Measurements from ENCODE around the gene CCT6A. TPM values are rescaled to one million over a fixed set of nuclear protein-coding genes. Genes with fewer than 3 reads are reported as not detected.
"Not testable (repeated sequence)": the region's sequence is repeated elsewhere in the genome, so short reads cannot be mapped to it uniquely, and the experiment has no call there.

Gene CCT6A
- total RNA-seq, 3 donors from 2014 or later, result 75.7 to 137 (median 112) TPM

- Histone ChIP-seq H3K4me1 (no peaks in the 10 kb centered on the region), H3K36me3 (no peaks in the 10 kb centered on the region), H3K27ac (no peak overlapping the region), H3K27me3 (no peaks in the 10 kb centered on the region), H3K4me3 (peak overlapping the region; percentile 54 to 75 (median 69)), H3K9me3 (no peaks in the 10 kb centered on the region)
- TF ChIP-seq POLR2AphosphoS5 (IDR thresholded peaks at IDR 0.05) (no peak), POLR2A (IDR thresholded peaks at IDR 0.05) (no peak)
- TF ChIP-seq, protein P1, sequence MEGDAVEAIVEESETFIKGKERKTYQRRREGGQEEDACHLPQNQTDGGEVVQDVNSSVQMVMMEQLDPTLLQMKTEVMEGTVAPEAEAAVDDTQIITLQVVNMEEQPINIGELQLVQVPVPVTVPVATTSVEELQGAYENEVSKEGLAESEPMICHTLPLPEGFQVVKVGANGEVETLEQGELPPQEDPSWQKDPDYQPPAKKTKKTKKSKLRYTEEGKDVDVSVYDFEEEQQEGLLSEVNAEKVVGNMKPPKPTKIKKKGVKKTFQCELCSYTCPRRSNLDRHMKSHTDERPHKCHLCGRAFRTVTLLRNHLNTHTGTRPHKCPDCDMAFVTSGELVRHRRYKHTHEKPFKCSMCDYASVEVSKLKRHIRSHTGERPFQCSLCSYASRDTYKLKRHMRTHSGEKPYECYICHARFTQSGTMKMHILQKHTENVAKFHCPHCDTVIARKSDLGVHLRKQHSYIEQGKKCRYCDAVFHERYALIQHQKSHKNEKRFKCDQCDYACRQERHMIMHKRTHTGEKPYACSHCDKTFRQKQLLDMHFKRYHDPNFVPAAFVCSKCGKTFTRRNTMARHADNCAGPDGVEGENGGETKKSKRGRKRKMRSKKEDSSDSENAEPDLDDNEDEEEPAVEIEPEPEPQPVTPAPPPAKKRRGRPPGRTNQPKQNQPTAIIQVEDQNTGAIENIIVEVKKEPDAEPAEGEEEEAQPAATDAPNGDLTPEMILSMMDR (IDR thresholded peaks at IDR 0.05), result no peak
- intact Hi-C loops (cut with DNase I; ENCODE audit: low total_unique reads), result no loop called here
- peak in 1 of 2 donors; percentile 52 for DNase-seq (ENCODE audit: low spot score in 2 of 2)
Measured at GRCh38 chr7:56033671-56034432, 17.7 kb upstream of the CCT6A start.

GRCh38 chr7:56040730-56041129 is 10.8 kb upstream of the CCT6A start:
- Histone ChIP-seq H3K27me3 (no peaks in the 10 kb centered on the region), H3K4me3 (no peak overlapping the region), H3K27ac (no peak overlapping the region), H3K9me3 (no peaks in the 10 kb centered on the region), H3K36me3 (no peaks in the 10 kb centered on the region), H3K4me1 (no peaks in the 10 kb centered on the region)
- no peak for DNase-seq (ENCODE audit: low spot score in 2 of 2)
- intact Hi-C loops (cut with DNase I; ENCODE audit: low total_unique reads), result no loop called here
- TF ChIP-seq POLR2AphosphoS5 (IDR thresholded peaks at IDR 0.05) (no peak), POLR2A (IDR thresholded peaks at IDR 0.05) (no peak)
- TF ChIP-seq, protein P1 (IDR thresholded peaks at IDR 0.05), result no peak

DNA sequence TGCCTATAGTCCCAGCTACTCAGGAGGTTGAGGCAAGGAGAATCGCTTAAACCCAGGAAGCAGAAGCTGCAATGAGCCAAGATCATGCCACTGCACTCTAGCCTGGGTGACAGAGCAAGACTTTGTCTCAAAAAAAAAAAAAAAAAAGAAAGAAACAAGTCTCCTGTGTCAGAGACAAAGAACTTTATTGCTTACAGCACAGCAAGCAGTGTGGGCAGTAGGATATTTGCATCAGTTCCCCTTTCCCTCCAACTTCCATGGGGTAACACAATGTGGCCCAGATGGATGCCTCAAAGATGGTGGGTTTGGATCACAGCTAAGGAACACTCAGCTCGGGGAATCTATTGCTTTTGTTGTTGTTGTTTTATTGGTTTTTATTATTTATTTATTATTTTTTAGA is 5.8 kb upstream of the CCT6A start:
- intact Hi-C loops (cut with DNase I; ENCODE audit: low total_unique reads); H3K4me1 ChIP-seq; H3K36me3 ChIP-seq; H3K27ac ChIP-seq; DNase-seq (ENCODE audit: low spot score in 2 of 2); H3K27me3 ChIP-seq; H3K4me3 ChIP-seq; H3K9me3 ChIP-seq: not testable (repeated sequence)

DNA sequence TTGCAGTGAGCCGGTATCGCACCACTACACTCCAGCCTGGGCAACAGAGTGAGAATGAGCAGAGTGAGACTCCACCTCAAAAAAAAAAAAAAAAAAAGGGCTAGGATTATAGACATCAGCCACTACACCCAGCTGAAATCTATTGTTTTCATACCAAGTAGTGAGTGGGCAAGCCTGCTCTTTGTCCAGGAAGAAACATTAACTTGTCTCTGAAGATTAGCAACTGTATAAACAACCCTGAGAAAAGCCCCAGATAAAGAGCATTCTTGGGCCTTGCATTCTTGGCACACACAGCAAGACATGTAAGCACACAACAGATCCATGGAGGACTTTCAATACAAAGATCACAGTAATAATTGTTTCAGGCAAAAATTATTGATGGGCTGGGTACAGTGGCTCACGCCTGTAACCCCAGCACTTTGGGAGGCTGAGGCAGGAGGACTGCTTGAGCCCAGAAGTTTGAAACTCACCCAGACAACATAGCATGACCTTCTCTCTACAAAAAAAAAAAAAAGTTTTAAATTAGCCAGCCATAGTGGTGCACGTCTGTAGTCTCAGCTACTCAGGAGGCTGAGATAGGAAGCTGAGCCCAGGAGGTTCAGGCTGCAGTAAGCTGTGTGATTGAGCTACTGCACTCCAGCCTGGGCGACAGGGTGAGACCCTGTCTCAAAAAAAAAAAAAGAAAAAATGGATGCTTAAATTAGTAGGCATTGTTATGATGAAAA is 4.7 kb upstream of the CCT6A start:
- no peak overlapping the region for H3K4me3 ChIP-seq
- TF ChIP-seq, protein P1 (IDR thresholded peaks at IDR 0.05), result no peak
- no peak for TF ChIP-seq POLR2AphosphoS5 (IDR thresholded peaks at IDR 0.05)
- H3K27me3 ChIP-seq, result no peaks in the 10 kb centered on the region
- no peak for DNase-seq (ENCODE audit: low spot score in 2 of 2)
- H3K27ac ChIP-seq, result peak overlapping the region in 1 of 2 donors; percentile 29
- H3K4me1 ChIP-seq, result peaks cover 0 to 6% of the 10 kb centered on the region in 2 donors
- H3K9me3 ChIP-seq, result no peaks in the 10 kb centered on the region
- intact Hi-C loops (cut with DNase I; ENCODE audit: low total_unique reads), result no loop called here
- H3K36me3 ChIP-seq, result no peaks in the 10 kb centered on the region

DNA sequence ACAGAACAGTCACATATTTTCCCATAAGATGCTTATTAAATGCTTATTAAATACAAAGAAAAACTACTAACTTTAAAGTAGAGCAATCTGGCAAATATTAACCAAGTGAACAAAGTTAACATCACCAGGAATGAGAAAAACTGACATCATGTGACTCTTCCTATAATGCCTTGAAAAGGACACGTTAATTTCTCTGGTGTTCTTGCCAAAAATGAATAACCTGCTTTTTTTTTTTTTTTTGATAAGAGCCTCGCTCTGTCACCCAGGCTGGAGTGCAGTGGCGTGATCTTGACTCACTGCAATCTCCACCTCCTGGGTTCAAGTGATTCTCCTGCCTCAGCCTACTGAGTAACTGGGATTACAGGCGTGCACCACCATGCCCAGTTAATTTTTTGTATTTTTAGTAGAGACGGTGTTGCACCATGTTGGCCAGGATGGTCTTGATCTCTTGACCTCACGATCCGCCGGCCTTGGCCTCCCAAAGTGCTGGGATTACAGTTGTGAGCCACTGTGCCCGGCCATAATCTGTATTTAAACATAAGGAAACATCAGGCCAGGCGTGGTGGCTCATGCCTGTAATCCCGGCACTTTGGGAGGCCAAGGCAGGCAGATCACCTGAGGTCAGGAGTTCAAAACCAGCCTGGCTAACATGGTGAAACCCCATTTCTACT is 4.0 kb upstream of the CCT6A start:
- H3K9me3 ChIP-seq; H3K27me3 ChIP-seq; DNase-seq (ENCODE audit: low spot score in 2 of 2); intact Hi-C loops (cut with DNase I; ENCODE audit: low total_unique reads); H3K36me3 ChIP-seq; H3K4me1 ChIP-seq; H3K27ac ChIP-seq; H3K4me3 ChIP-seq: not testable (repeated sequence)

- no peak overlapping the region for H3K4me3 ChIP-seq
- peaks cover 0 to 6% of the 10 kb centered on the region in 2 donors for H3K4me1 ChIP-seq
- no peaks in the 10 kb centered on the region for H3K9me3 ChIP-seq
- intact Hi-C loops (cut with DNase I; ENCODE audit: low total_unique reads), result no loop called here
- H3K27ac ChIP-seq, result no peak overlapping the region
- no peak for DNase-seq (ENCODE audit: low spot score in 2 of 2)
- H3K36me3 ChIP-seq, result no peaks in the 10 kb centered on the region
- H3K27me3 ChIP-seq, result no peaks in the 10 kb centered on the region
- TF ChIP-seq POLR2AphosphoS5 (IDR thresholded peaks at IDR 0.05) (no peak), POLR2A (IDR thresholded peaks at IDR 0.05) (no peak)
- TF ChIP-seq, protein P1 (IDR thresholded peaks at IDR 0.05), result no peak
Measured at GRCh38 chr7:56048245-56048644, 3.3 kb upstream of the CCT6A start.

DNA sequence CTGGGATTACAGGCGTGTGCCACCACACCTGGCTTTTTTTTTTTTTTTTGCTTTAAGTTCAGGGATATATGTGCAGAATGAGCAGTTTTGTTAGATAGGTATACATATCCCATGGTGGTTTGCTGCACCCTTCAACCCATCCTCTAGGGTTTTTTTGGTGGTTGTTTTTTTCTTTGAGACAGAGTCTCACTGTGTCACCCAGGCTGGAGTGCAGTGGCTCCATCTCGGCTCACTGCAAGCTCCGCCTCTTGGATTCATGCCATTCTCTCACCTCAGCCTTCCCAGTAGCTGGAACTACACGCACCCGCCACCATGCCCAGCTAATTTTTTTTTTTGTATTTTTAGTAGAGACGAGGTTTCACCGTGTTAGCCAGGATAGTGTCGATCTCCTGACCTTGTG is 2.8 kb upstream of the CCT6A start:
- H3K4me3 ChIP-seq; H3K27me3 ChIP-seq; intact Hi-C loops (cut with DNase I; ENCODE audit: low total_unique reads); DNase-seq (ENCODE audit: low spot score in 2 of 2); H3K4me1 ChIP-seq; H3K36me3 ChIP-seq; H3K27ac ChIP-seq; H3K9me3 ChIP-seq: not testable (repeated sequence)

All from breast epithelium (tissue), 4 donors.